Peyer's patch (tissue), 4 donors: ENCODE results near the gene PHACTR1. TPM values are rescaled to one million over a fixed set of nuclear protein-coding genes. Genes with fewer than 3 reads are reported as not detected.

ENCODE experiments used
- DNase-seq, 3 donors: peaks; one replicate each; pipeline ENCODE4 v3.0.0-alpha.2; 2017 to 2019
- H3K27ac ChIP-seq, 4 donors: fragments of 200-600 bp; sonication (generic); one replicate each; pipeline ENCODE4 v1.5.1; 2016 to 2019
- H3K27me3 ChIP-seq, 2 donors: fragments of 200-600 bp; sonication (generic); one replicate each; pipeline ENCODE4 v1.5.1; 2019
- H3K36me3 ChIP-seq, 3 donors: fragments of 200-600 bp; sonication (generic); one replicate each; pipeline ENCODE4 v1.5.1; 2016 to 2019
- H3K4me1 ChIP-seq, 4 donors: fragments of 200-600 bp; sonication (generic); one replicate each; pipeline ENCODE4 v1.5.1; 2016 to 2019
- H3K4me3 ChIP-seq, 4 donors: fragments of 200-600 bp; sonication (generic); 1 replicate in 3 of 4; 2 replicates in 1 of 4; pipeline ENCODE4 v1.5.1; 2016 to 2019; ENCODE audit warnings: mild to moderate bottlenecking in 1 of 4
- H3K9me3 ChIP-seq, 4 donors: fragments of 200-600 bp; sonication (generic); one replicate each; pipeline ENCODE4 v1.5.1; 2016 to 2019; ENCODE audit warnings: mild to moderate bottlenecking in 1 of 4
- POLR2A ChIP-seq, 2 donors: fragments of 450-650 bp; IDR thresholded peaks; one replicate each; pipeline ENCODE4 v1.5.1; 2017; ENCODE audit warnings: antibody characterized with exemption in 2 of 2, mild to moderate bottlenecking in 2 of 2, moderate library complexity in 2 of 2
- total RNA-seq, 4 donors: library from RNA; depleted of rRNA; stranded (reverse); fragments of >200 nt; gene quantifications; one replicate each; pipeline ENCODE4 v1.1.0, GENCODE V29; 2016
- TF ChIP-seq, protein P1 (sequence below), 6 experiments: fragments of 450-650 bp in 4 of 6; fragments of 200-600 bp in 2 of 6; sonication (generic) in 1 of 6; IDR thresholded peaks; one replicate each; pipeline ENCODE4 v1.5.1; 2017 to 2019; ENCODE audit warnings: antibody characterized with exemption in 6 of 6, mild to moderate bottlenecking in 3 of 6, moderate library complexity in 1 of 6

Gene PHACTR1
- total RNA-seq, 4 donors from 2014 or later, result 0.35 to 19.0 (median 1.7) TPM

DNA sequence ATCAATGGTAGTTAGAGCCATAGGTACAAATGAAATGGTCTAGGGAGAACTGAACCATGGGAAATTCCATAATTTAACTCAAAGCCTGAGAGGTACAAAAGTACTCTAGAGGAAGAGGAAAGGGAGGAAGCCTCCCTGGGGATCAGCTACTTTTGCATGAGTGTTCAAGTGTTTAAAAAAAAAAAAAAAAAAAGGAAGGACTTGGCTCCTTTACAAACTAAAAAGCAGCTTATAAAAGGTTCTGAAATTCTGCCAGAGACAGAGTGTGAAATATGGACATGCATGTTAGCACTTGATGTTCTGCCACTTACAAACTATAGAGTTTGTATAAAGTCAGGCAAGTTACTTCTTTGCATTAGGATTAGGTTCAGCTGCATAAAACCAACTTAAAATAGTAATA is 321.7 kb downstream of the PHACTR1 start:
- DNase-seq, result no peak
- Histone ChIP-seq H3K27me3 (no peaks in the 10 kb centered on the region), H3K9me3 (no peaks in the 10 kb centered on the region), H3K4me1 (no peaks in the 10 kb centered on the region), H3K4me3 (no peak overlapping the region), H3K36me3 (no peaks in the 10 kb centered on the region), H3K27ac (no peak overlapping the region)
- TF ChIP-seq, protein P1, sequence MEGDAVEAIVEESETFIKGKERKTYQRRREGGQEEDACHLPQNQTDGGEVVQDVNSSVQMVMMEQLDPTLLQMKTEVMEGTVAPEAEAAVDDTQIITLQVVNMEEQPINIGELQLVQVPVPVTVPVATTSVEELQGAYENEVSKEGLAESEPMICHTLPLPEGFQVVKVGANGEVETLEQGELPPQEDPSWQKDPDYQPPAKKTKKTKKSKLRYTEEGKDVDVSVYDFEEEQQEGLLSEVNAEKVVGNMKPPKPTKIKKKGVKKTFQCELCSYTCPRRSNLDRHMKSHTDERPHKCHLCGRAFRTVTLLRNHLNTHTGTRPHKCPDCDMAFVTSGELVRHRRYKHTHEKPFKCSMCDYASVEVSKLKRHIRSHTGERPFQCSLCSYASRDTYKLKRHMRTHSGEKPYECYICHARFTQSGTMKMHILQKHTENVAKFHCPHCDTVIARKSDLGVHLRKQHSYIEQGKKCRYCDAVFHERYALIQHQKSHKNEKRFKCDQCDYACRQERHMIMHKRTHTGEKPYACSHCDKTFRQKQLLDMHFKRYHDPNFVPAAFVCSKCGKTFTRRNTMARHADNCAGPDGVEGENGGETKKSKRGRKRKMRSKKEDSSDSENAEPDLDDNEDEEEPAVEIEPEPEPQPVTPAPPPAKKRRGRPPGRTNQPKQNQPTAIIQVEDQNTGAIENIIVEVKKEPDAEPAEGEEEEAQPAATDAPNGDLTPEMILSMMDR (IDR thresholded peaks at IDR 0.05), result no peak
- no peak for TF ChIP-seq POLR2A (IDR thresholded peaks at IDR 0.05)

DNA sequence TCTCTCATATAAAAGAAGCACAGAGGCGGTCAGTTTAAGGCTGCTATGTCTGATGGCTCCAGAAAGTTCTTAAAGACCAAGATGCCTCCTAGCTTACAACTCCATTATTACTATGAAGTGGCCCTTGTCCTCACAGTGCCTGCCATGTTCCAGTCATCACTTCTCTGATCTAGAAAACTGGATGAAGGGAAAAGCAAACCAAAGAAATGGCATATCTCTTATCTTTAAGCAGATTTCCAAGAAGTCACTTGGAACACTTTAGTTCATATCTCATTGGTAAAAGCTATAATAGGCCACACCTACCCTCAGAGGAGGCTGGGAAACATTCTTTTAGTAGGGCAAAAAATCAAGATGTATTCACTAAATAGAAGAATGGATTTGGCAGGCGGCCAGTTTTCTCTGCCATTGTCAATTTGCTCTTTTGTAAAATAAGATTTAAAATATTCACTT is 322.2 kb downstream of the PHACTR1 start:
- no peak for TF ChIP-seq POLR2A (IDR thresholded peaks at IDR 0.05)
- TF ChIP-seq, protein P1 (IDR thresholded peaks at IDR 0.05), result no peak
- Histone ChIP-seq H3K27ac (no peak overlapping the region), H3K27me3 (no peaks in the 10 kb centered on the region), H3K36me3 (no peaks in the 10 kb centered on the region), H3K9me3 (no peaks in the 10 kb centered on the region), H3K4me1 (no peaks in the 10 kb centered on the region), H3K4me3 (no peak overlapping the region)
- DNase-seq, result no peak

DNA sequence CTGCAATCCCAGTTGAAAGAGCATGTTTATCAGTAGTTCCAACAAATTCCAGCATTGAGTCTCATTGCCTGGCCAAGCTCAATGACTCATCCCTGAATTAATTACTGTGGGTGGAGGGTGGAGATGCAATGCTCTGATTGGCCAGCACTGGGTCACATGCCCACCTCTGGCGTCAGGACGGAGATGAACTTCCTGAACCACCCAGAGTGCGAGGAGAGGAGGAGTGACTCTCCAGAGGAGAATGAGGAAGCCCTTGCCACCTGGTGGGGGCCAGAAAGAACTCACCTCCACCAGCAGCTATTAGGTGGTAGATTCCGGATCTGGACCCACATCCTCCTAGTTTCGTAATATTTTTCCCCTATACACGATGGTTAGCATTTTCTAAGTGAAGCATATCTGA is 327.8 kb downstream of the PHACTR1 start:
- DNase-seq, result no peak

DNA sequence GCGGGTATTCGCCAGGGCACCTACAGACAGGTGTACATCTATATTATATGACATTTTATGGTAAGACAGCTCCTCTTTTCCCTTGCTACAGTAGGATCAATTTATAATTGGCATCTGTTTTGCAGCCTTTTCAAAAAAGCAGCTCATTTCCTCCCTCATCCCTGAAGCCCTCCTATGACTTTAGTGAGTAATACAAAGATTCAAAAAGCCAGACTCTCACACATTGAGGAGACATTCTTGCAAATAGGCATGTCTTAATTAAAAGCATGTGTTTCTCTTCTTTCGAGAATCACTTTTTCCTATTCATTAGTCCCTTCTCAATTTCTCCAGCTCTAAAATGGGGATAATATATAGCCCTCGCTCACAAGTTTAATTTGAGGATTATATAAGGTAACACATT is 328.3 kb downstream of the PHACTR1 start:
- no peak for DNase-seq
- H3K27me3 ChIP-seq, result no peaks in the 10 kb centered on the region
- no peaks in the 10 kb centered on the region for H3K4me1 ChIP-seq
- H3K4me3 ChIP-seq, result no peak overlapping the region
- H3K27ac ChIP-seq, result no peak overlapping the region
- TF ChIP-seq, protein P1 (IDR thresholded peaks at IDR 0.05), result no peak
- no peak for TF ChIP-seq POLR2A (IDR thresholded peaks at IDR 0.05)
- H3K9me3 ChIP-seq, result no peaks in the 10 kb centered on the region
- H3K36me3 ChIP-seq, result no peaks in the 10 kb centered on the region

More for the DNA sequence above, 327.8 kb downstream of the PHACTR1 start:
- no peaks in the 10 kb centered on the region for H3K27me3 ChIP-seq
- no peak for TF ChIP-seq POLR2A (IDR thresholded peaks at IDR 0.05)
- TF ChIP-seq, protein P1 (IDR thresholded peaks at IDR 0.05), result no peak
- H3K4me1 ChIP-seq, result no peaks in the 10 kb centered on the region
- no peak overlapping the region for H3K27ac ChIP-seq
- no peaks in the 10 kb centered on the region for H3K9me3 ChIP-seq
- H3K36me3 ChIP-seq, result no peaks in the 10 kb centered on the region
- H3K4me3 ChIP-seq, result no peak overlapping the region

DNA sequence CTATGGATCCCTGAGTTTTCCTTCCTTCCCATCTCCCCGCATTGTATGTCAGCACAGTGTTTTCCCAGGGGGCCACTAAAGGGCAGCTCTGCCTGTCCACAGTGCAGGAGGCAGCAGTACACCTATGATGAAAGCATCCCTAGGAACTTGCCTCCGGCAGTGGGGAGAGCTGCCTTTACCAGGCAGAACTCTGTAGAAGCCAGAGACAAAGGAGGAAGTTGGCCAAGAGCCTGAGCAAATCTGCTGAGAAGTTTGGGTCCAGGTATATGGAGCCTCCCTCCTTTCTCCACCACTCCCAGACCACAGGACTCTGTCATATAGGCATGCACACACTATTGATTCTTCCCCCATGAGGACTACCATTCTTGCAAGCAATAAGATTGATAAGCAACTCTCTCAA is 329.1 kb downstream of the PHACTR1 start:
- H3K9me3 ChIP-seq, result no peaks in the 10 kb centered on the region

DNA sequence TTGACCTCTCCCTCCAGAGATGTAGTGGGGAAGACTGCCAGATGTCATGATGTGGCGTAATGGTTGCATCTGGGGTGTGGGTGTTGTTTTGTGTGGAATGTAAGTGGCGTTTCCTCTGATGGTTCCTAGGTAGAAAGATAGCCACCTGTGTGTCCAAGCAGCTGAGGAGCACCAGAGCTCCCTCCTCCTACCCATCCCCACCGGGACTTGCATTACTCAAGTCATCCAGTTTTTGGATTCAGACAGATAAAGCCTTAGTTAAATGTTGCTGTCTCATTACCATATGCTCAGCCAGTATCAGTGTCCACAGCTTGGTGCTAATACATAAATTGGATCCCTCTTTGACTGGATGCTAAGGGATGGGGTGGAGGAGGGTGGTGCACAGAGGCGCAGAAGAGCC is 329.5 kb downstream of the PHACTR1 start:
- no peak for DNase-seq

More for the DNA sequence above, 329.1 kb downstream of the PHACTR1 start:
- H3K27me3 ChIP-seq, result no peaks in the 10 kb centered on the region
- TF ChIP-seq POLR2A (IDR thresholded peaks at IDR 0.05), result no peak
- H3K36me3 ChIP-seq, result no peaks in the 10 kb centered on the region
- no peak overlapping the region for H3K4me3 ChIP-seq
- H3K4me1 ChIP-seq, result no peaks in the 10 kb centered on the region
- DNase-seq, result no peak
- H3K27ac ChIP-seq, result no peak overlapping the region

More for the DNA sequence above, 329.5 kb downstream of the PHACTR1 start:
- H3K9me3 ChIP-seq, result no peaks in the 10 kb centered on the region
- H3K36me3 ChIP-seq, result no peaks in the 10 kb centered on the region
- H3K27me3 ChIP-seq, result no peaks in the 10 kb centered on the region
- no peak overlapping the region for H3K27ac ChIP-seq
- TF ChIP-seq, protein P1 (IDR thresholded peaks at IDR 0.05), result no peak
- no peak for TF ChIP-seq POLR2A (IDR thresholded peaks at IDR 0.05)
- H3K4me3 ChIP-seq, result no peak overlapping the region
- H3K4me1 ChIP-seq, result no peaks in the 10 kb centered on the region
